Posterior vena cava (tissue), 2 donors: ENCODE results near the gene PSME2. TPM values are rescaled to one million over a fixed set of nuclear protein-coding genes. Genes with fewer than 3 reads are reported as not detected.
A peak's percentile ranks its signal among the peaks of the same experiment; 100 is the strongest.
"Not testable (repeated sequence)": the region's sequence is repeated elsewhere in the genome, so short reads cannot be mapped to it uniquely, and the experiment has no call there.

Source experiments
- DNase-seq: peaks from one replicate; pipeline ENCODE4 v3.0.0-alpha.2; 2020; ENCODE audit warnings: low spot score
- intact Hi-C, 2 donors: fragments of 100-400 bp; cut with DNase I; formaldehyde crosslinking; loops; one replicate each; pipeline versions ENCODE4 v1.14.1 to v1.14.2; 2022 to 2023
- total RNA-seq, 2 donors: library from RNA; stranded (reverse); fragmentation: NEBNext Ultra II Directional; extraction: Animal tissue kit (Norgen Biotek cat#: 25700); gene quantifications; one replicate each; pipeline ENCODE4 v1.2.1, GENCODE V29; 2021
- donor health status: DM: yes; HTN: yes; CAD: no.
- donor health status: DM: yes; HTN: yes; CAD: no.

Gene PSME2
- total RNA-seq, 2 donors from 2014 or later = 72.6 to 97.7 TPM

- intact Hi-C loops = no loop called here
- no peak for DNase-seq
Observed at GRCh38 chr14:24122416-24122815, 24.0 kb downstream of the PSME2 start.

DNA sequence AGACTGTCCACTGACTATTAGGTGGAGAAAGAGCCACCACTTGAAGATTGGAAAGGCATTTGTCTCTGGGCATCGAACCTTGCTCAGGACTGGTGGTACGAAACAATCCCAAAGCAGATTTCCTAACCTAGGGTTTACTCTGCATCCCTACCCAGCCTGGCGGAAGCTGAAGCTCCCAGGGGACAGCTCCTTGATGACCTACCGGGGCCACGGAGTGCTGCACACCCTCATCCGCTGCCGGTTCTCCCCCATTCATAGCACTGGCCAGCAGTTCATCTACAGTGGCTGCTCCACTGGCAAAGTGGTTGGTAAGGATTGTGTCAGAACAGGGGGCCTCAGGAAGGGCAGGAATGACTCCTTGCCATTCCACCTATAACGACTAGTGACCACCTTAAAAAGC, 25.2 kb downstream of the PSME2 start:
- intact Hi-C loops = no loop called here
- no peak for DNase-seq

DNA sequence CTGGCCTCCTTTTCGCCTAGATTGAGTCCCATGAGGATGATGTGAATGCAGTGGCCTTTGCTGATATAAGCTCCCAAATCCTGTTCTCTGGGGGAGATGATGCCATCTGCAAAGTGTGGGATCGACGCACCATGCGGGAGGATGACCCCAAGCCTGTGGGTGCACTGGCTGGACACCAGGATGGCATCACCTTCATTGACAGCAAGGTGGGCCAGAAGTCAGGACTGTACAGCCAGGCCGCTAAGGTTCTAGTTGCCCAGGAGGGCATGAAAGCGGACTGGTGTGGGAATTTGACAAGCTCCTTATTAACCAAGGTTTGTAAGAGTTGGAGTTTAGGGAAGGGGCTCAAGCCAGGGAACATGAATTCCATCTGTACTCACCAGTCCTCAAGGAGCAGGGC, 26.7 kb downstream of the PSME2 start:
- DNase-seq = no peak
- intact Hi-C loops = no loop called here

DNA sequence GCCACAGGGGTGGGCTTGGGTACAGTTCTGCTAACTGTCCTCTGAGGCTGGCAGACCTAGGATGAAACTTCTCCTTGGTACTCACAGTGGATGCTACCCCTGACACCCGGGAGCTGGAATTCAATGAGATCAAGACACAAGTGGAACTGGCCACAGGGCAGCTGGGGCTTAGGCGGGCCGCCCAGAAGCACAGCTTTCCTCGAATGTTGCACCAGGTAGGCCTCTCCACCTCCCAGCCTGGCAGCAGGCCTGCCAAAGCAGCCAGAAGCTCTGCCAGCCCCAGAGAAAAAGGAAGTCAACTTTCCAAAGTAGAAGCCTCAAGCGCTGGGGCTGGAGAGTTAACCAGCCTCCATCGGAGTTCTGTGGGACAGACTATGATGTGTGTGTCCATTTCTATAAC, 29.2 kb downstream of the PSME2 start:
- intact Hi-C loops = no loop called here
- DNase-seq = no peak

DNA sequence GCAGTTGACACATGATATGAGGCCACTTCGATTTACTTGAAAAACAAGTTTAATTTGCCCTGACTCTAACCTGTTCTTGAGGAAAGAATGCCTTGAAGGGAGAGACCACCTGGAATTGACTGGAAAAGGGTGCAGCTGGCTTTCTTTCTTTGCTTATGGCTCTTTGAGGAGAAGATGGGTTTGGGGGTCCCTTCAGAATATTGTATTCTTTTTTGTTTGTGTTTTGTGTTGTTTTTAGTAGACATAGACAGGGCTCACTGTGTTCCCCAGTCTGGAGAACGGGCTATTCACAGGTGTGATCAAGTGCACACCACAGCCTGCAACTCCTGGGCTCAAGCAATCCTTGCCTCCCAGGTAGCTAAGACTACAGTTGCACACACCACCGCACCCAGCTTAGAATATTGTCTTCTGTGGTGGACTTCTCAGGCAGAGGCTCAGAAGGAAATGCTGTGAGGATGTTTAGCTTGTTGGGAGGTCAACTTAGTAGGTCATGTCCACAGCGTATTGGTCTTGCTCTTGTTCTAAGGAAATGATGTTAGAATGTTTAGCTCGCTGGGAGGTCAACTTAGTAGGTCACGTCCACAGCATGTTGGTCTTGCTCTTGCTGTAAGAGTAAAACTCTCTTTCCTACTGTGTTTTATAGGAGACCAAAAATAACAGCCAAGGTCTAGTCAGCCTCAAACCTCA, 30.1 kb downstream of the PSME2 start:
- intact Hi-C loops = no loop called here
- DNase-seq = no peak

GRCh38 chr14:24115422-24116127, 30.8 kb downstream of the PSME2 start:
- DNase-seq = no peak
- intact Hi-C loops = no loop called here

GRCh38 chr14:24114532-24115421, 31.6 kb downstream of the PSME2 start, which contains the start of the genes DCAF11 and NRL:
Gene DCAF11, plus strand, starts transcription at chr14:24114777. Its CDS starts 818 bp downstream, at chr14:24115595.
Gene NRL, minus strand, starts transcription at chr14:24114949. Its CDS starts 32,101 bp downstream, at chr14:24082848.
- intact Hi-C loops = no loop called here
- peak; percentile 99 for DNase-seq

DNA sequence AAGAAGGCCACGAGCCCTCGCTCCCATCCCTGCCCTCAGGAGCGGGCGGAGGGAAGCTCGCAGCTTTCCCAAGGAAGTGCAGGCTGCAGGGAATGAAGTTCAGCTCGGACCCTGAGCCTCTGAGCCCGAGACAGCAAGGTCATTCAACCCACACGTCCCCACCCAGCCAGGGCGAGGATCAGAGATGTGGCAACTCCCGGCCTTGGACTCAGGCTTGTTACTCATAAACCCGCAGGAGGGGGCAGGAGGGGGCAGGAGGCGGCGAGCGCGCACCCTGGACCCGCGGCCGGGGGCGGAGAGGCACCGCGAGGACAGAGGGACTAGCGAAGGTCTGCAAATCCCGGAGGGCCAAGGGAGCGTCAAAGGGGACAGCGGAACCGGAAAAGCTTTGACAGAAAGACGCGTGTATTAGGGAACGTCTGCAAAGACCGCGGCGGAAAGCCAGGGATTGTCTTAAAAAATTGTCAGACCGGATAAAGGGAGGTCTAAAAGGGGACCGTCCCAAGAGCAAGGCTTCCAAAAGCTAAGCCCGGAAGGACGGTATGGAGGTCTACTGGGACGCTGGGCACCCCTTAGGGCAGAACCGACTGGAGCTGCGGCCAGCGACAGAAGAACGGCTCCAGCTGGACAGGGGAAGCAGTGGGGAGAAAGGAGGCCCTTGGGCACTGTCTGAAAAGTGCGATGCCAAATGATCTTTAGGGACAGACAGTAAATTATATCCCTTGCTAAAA, 32.4 kb downstream of the PSME2 start:
- intact Hi-C loops = no loop called here

DNA sequence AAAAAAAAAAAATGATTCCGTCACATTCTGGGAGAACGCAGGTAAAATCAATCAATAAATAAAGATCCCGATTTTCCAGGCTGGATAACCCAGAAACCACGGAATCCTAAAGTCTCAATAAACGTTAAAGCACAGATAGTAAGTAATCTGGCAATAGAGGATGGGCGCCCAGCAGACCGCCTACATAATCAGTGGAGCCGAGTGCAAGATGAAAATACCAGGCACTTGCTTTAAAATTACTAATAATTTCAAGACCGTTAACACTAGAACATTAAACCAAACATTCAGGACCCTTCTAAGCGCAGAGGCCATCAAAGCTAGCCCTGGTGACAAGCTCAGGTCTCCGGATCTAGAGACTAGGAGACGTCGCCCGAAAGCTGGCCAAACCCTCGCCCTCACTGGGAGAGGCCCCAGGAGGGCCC, 33.0 kb downstream of the PSME2 start:
- DNase-seq = no peak
- intact Hi-C loops = no loop called here

More for the DNA sequence above, 32.4 kb downstream of the PSME2 start:
- peak; percentile 96 for DNase-seq

- intact Hi-C loops = no loop called here
- DNase-seq = no peak
Observed at GRCh38 chr14:24110523-24110922, 35.9 kb downstream of the PSME2 start.

DNA sequence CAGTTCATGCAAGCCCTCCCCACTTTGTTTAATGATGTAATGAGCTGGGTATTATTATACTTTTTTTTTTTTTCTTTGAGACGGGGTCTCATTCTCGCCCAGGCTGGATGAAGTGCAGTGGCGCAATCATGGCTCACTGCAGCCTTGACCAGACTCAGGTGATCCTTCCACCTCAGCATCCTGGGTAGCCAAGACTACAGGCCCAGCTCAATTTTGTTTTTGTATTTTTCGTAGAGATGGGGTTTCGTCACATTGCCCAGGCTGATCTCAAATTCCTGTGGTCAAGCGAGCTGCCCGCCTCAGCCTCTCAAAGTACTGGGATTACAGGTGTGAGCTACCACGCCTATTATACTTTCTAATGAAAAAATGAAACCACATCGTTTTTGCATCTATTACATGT, 36.4 kb downstream of the PSME2 start:
- intact Hi-C loops = no loop called here
- no peak for DNase-seq

GRCh38 chr14:24108336-24108874, 38.0 kb downstream of the PSME2 start:
- DNase-seq = no peak
- intact Hi-C loops = no loop called here

GRCh38 chr14:24106672-24107271, 39.6 kb downstream of the PSME2 start:
- intact Hi-C loops = no loop called here
- DNase-seq = no peak

DNA sequence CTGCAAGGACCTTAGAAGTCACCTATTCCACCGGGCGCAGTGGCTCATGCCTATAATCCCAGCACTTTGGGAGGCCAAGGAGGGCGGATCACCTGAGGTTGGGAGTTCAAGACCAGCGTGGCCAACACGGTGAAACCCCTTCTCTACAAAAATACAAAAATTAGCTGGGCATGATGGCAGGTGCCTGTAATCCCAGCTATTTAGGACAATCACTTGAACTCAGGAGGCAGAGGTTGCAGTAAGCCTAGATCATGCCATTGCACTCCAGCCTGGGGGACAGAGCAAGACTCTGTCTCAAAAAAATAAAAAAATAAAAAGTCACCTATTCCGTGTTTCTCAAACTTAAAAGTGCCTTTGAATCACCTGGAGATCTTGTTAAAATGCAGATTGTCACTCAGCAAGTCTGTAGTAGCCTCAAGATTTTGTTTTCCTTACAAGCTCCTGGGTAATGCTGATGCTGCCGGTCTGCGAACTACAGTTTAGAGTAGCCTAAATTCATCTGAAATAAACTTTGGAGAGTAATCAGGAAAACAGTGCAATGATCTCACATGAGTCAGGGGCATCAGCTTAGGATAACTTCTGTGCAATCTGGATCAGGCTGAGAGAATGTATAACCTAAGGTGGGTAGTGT, 40.7 kb downstream of the PSME2 start:
- intact Hi-C loops, DNase-seq: not testable (repeated sequence)

DNA sequence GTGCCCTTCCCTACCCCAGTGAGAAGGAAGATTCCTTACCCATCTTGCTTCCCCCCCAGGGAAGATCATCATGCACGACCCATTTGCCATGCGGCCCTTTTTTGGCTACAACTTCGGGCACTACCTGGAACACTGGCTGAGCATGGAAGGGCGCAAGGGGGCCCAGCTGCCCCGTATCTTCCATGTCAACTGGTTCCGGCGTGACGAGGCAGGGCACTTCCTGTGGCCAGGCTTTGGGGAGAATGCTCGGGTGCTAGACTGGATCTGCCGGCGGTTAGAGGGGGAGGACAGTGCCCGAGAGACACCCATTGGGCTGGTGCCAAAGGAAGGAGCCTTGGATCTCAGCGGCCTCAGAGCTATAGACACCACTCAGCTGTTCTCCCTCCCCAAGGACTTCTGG, 43.0 kb downstream of the PSME2 start:
- intact Hi-C loops = no loop called here
- DNase-seq = no peak

DNA sequence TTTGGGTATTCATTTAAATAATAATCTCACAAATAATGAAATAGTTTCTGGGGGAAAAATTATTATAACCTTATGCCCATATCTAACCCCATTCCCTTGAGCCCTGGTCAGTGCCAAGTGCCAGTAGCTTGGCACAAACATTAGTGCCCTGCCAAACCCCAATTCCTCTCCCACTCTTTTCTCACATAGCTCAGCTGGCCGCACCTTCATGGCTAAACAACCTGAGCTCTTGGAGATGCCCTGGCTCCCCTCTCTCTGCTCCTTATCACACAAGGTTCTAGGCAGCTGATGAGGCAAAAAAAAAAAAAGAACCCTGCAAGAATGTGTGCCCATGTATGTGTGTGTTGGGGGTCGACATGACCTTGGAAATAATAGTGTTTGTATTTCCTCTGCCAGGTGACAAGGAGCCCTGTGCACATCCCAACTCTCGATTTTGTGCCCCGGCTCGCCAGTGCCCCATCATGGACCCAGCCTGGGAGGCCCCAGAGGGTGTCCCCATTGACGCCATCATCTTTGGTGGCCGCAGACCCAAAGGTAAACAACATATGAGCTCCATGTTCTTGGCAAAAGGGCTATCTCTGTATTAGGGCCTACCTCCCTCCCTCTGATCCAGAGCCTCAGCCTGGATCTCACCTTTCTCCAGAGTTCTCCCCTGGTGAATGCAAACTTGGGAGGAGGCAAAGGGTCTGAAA, 43.9 kb downstream of the PSME2 start:
- intact Hi-C loops = no loop called here
- DNase-seq = no peak

- intact Hi-C loops = no loop called here
- no peak for DNase-seq
Observed at GRCh38 chr14:24100982-24101494, 45.4 kb downstream of the PSME2 start.
